IPS-15b (cell line): ENCODE data around the gene FER1L5.
"Not testable (repeated sequence)": the region's sequence is repeated elsewhere in the genome, so short reads cannot be mapped to it uniquely, and the experiment has no call there.

Source experiments
- H3K27me3 ChIP-seq: one replicate; pipeline ENCODE4 v1.6.1; 2013; ENCODE audit warnings: low read length; ENCODE audit not compliant: control insufficient read depth, insufficient read depth
- H3K36me3 ChIP-seq: one replicate; pipeline ENCODE4 v1.6.1; 2013; ENCODE audit warnings: low read length; ENCODE audit not compliant: control insufficient read depth, insufficient read depth
- H3K4me1 ChIP-seq: one replicate; pipeline ENCODE4 v1.6.1; 2013; ENCODE audit warnings: mild to moderate bottlenecking, low read length; ENCODE audit not compliant: control insufficient read depth, insufficient read depth
- H3K4me3 ChIP-seq: one replicate; pipeline ENCODE4 v1.5.1; 2013; ENCODE audit warnings: low read depth, low read length
- H3K9ac ChIP-seq: one replicate; pipeline ENCODE4 v1.6.1; 2013; ENCODE audit warnings: low read depth, mild to moderate bottlenecking, low read length
- H3K9me3 ChIP-seq: one replicate; pipeline ENCODE4 v1.6.1; 2013; ENCODE audit warnings: mild to moderate bottlenecking, low read length; ENCODE audit not compliant: control insufficient read depth, insufficient read depth

The FER1L5 gene

DNA sequence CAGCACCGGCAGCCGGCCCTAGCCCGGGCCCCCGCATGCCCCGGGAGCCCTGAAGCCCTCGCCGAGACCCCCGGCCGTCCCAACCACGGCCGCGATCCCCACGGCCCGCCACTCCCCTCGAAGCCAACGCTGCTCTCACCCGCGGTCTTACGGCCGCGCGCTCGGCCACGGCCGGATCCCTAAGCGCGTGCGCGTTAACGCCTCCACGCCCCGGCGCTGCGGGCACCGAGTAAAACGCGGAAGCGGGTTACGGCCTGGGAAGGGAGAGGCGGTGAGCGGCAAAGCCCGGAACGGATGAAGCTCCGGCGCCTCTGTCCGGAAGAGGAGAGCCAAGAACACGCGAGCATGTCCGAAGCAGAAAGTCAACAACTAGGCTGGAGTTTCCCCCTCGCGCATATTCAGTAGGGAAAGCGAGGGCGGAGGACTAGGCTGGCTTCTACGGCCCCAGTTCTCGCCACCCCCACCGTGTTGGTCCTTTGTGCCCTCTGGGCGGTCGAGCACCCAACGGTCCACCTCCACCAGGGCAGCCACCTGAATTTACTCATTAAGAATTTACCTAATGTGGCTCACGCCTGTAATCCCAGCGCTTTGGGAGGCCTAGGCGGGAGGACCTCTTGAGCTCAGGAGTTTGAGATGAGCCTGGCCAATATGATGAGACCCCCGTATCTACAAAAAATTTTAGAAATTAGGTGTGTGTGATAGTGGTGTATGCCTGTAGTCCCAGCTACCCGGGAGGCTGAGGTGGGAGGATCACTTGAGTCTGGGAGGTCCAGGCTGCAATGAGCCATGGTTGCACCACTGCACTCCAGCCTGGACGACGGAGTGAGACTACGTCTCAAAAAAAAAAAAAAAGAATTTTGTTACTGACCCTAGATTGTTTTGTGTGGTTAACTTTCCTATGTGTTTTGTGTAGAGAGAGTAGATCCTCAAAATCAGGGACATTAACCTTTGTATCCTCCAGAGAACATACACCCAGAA is 4.1 kb upstream of the FER1L5 start, which contains the start of gene KANSL3:
Gene KANSL3, minus strand, starts transcription at position 169 of the 978 bp plus-strand sequence. CDS start 1,177 bp downstream, outside the sequence.
- no peaks in the 10 kb centered on the region for H3K9me3 ChIP-seq
- H3K4me3 ChIP-seq = peak within 1 kb of the TSS; percentile 82
- H3K9ac ChIP-seq = peak within 1 kb of the TSS; percentile 65
- no peaks in the 10 kb centered on the region for H3K36me3 ChIP-seq
- H3K27me3 ChIP-seq = peaks cover 3% of the 10 kb centered on the region
- no peaks in the 10 kb centered on the region for H3K4me1 ChIP-seq

GRCh38 chr2:96647681-96648080 is 5.1 kb downstream of the FER1L5 start:
- no peak overlapping the region for H3K4me3 ChIP-seq
- H3K27me3 ChIP-seq = no peaks in the 10 kb centered on the region
- no peaks in the 10 kb centered on the region for H3K36me3 ChIP-seq
- no peaks in the 10 kb centered on the region for H3K4me1 ChIP-seq
- H3K9me3 ChIP-seq = no peaks in the 10 kb centered on the region
- H3K9ac ChIP-seq = no peak overlapping the region

GRCh38 chr2:96648306-96648930 is 5.9 kb downstream of the FER1L5 start:
- H3K9me3 ChIP-seq = no peaks in the 10 kb centered on the region
- H3K36me3 ChIP-seq = no peaks in the 10 kb centered on the region
- H3K4me1 ChIP-seq = no peaks in the 10 kb centered on the region
- no peak overlapping the region for H3K9ac ChIP-seq
- H3K4me3 ChIP-seq = no peak overlapping the region
- H3K27me3 ChIP-seq = no peaks in the 10 kb centered on the region

DNA sequence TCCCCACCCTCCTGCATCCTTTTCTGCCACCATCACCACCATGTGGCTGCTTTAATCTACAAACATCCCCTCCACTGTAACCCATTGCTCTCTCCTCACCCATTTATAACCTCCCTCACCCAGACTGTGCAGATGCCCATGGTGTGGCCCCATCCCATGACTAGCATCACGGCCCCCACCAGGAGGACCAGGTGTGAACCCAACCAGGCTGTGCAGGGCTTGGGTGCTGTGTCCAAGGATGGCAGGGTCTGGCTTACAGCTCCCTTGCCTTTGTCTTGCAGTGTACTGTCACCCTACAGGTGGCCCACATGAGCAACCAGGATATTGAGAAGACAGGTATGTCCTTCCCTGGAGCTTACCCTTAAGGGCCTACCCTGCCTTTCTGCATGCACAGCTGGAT is 6.8 kb downstream of the FER1L5 start:
- Histone ChIP-seq H3K9me3 (no peaks in the 10 kb centered on the region), H3K9ac (no peak overlapping the region), H3K4me3 (no peak overlapping the region), H3K27me3 (no peaks in the 10 kb centered on the region), H3K36me3 (no peaks in the 10 kb centered on the region), H3K4me1 (no peaks in the 10 kb centered on the region)

DNA sequence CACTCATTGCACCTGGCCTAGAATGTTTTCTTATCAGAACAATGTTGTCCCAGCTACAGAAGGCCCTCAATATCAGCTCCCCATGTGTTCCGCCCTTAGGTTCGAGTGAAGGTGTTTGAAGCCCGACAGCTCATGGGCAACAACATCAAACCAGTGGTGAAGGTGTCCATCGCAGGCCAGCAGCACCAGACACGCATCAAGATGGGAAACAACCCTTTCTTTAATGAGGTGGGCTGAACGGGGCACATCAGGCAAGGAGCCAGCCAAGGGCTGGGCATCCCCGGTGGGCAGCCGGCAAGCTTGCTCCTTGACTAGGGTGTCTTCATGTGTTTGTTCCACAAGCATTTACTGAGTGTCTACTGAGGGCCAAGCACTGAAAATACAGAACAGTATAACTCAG is 9.2 kb downstream of the FER1L5 start:
- H3K36me3 ChIP-seq = no peaks in the 10 kb centered on the region

DNA sequence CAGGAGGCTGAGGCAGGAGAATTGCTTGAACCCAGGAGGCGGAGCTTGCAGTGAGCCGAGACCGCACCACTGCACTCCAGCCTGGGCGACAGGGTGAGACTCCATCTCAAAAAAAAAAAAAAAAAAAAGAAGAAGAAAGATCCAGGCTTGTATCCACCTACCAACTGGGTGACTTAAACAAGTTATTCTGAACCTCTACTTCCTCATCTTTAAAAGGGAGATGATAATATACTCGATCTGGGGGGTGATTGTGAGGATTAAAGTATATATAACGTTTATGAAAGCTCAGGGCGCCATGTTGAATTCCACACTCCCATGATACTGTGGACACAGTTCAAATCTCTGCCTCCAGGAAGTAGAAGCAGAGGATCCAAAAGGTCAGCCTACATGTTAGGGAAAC is 12.2 kb downstream of the FER1L5 start:
- H3K4me1 ChIP-seq, H3K4me3 ChIP-seq, H3K27me3 ChIP-seq, H3K9me3 ChIP-seq, H3K36me3 ChIP-seq, H3K9ac ChIP-seq: not testable (repeated sequence)

More for the DNA sequence above, 9.2 kb downstream of the FER1L5 start:
- Histone ChIP-seq H3K9ac (no peak overlapping the region), H3K4me3 (no peak overlapping the region), H3K4me1 (no peaks in the 10 kb centered on the region), H3K27me3 (no peaks in the 10 kb centered on the region), H3K9me3 (no peaks in the 10 kb centered on the region)

GRCh38 chr2:96655526-96655925 is 13.0 kb downstream of the FER1L5 start:
- Histone ChIP-seq H3K9me3 (no peaks in the 10 kb centered on the region), H3K9ac (no peak overlapping the region), H3K4me1 (no peaks in the 10 kb centered on the region), H3K27me3 (no peaks in the 10 kb centered on the region), H3K4me3 (no peak overlapping the region), H3K36me3 (no peaks in the 10 kb centered on the region)

- Histone ChIP-seq H3K4me1 (no peaks in the 10 kb centered on the region), H3K4me3 (no peak overlapping the region), H3K36me3 (no peaks in the 10 kb centered on the region), H3K27me3 (no peaks in the 10 kb centered on the region), H3K9me3 (no peaks in the 10 kb centered on the region), H3K9ac (no peak overlapping the region)
These were observed 14.0 kb downstream of the FER1L5 start for GRCh38 chr2:96656540-96656939.

GRCh38 chr2:96661324-96661723 is 18.8 kb downstream of the FER1L5 start:
- H3K4me1 ChIP-seq = no peaks in the 10 kb centered on the region
- no peak overlapping the region for H3K4me3 ChIP-seq
- H3K9me3 ChIP-seq = no peaks in the 10 kb centered on the region
- H3K9ac ChIP-seq = peak overlapping the region; percentile 60
- H3K36me3 ChIP-seq = no peaks in the 10 kb centered on the region
- H3K27me3 ChIP-seq = no peaks in the 10 kb centered on the region

DNA sequence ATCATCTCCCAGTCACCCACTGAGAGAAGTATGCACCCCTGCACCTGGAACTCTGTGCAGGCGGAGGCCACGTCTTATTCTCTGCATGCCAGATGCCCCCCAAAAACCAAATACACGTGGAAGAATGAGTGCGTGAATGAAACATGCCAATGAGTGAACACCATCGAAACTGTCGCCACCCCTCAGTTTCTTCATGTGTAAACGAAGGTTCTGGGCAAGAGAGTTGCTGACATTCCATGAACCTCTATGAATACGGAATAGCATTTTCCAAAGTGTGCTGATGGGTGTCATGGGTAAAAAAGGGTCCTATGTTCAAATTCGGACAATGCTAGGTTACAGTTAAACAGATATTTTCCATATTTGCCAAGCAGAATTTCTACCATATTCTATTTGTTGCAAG is 19.8 kb downstream of the FER1L5 start:
- no peaks in the 10 kb centered on the region for H3K4me1 ChIP-seq
- H3K4me3 ChIP-seq = no peak overlapping the region
- no peaks in the 10 kb centered on the region for H3K9me3 ChIP-seq
- H3K9ac ChIP-seq = no peak overlapping the region
- no peaks in the 10 kb centered on the region for H3K27me3 ChIP-seq
- no peaks in the 10 kb centered on the region for H3K36me3 ChIP-seq

DNA sequence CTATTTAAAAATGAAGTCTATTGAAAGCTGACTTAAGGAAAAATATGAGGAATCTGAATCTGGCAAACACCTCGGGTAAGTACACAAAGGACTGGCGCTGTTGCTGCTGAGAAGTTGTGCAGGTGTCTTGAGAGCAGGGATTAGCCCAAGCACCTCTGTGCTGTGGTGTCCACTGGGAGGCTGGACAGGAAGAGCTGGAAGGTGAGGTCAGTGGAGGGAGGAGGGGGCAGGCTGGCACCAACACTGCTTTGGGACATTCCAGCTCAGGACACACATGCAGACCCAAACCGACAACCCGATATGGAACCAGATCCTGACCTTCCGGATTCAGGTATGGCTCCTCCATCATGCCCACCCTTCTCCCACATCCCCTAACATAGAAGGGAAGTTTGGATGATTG is 20.6 kb downstream of the FER1L5 start:
- Histone ChIP-seq H3K9ac (no peak overlapping the region), H3K4me3 (no peak overlapping the region), H3K36me3 (no peaks in the 10 kb centered on the region), H3K9me3 (no peaks in the 10 kb centered on the region), H3K27me3 (no peaks in the 10 kb centered on the region), H3K4me1 (no peaks in the 10 kb centered on the region)

GRCh38 chr2:96663829-96664228 is 21.3 kb downstream of the FER1L5 start:
- H3K36me3 ChIP-seq = no peaks in the 10 kb centered on the region
- no peak overlapping the region for H3K9ac ChIP-seq
- no peaks in the 10 kb centered on the region for H3K9me3 ChIP-seq
- H3K4me1 ChIP-seq = no peaks in the 10 kb centered on the region
- no peak overlapping the region for H3K4me3 ChIP-seq
- H3K27me3 ChIP-seq = no peaks in the 10 kb centered on the region
